GM13976 (cell line): ENCODE data around the gene FMO2.

Source experiments
- DNase-seq: peaks from one replicate; pipeline ENCODE4 v3.0.0; 2012; ENCODE audit warnings: low spot score
- CTCF ChIP-seq: IDR thresholded peaks from 2 replicates; pipeline ENCODE4 v1.5.1; 2012; ENCODE audit warnings: borderline replicate concordance, mild to moderate bottlenecking; ENCODE audit not compliant: insufficient read depth; ENCODE audit errors: extremely low read depth, missing control alignments, control extremely low read depth
- in situ Hi-C: fragments of 300-500 bp; cut with MboI; formaldehyde crosslinking; loops from one replicate; pipeline ENCODE4 v1.12.0; 2022; ENCODE audit warnings: low sequenced_read_pairs, mixed read lengths, inconsistent platforms; ENCODE audit not compliant: unreplicated experiment

Gene FMO2

DNA sequence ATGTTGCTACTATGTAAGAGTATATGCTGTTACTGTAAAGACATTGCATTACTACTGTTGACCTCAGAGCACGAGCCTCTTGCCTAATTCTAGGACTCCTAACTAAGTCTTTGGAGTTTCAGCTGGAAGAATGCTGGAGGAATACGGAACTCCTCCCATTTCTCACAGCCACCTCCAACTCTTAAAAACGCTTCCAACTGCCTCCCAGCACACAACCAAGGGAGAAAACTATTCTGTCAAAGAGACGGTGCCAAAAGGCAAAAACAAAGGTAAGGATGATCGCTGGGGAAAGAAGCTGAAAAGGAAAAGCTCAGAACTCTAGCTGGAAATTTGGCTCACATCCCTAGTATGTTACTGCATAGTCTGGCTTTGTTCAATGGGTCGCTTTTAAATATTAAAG, at the start of gene FMO2:
TSS of gene FMO2 (plus strand) at position 210 of the 400 bp plus-strand sequence. CDS start 414 bp downstream, outside the sequence.
- in situ Hi-C loops: no loop called here
- no peak for TF ChIP-seq CTCF
- no peak for DNase-seq

DNA sequence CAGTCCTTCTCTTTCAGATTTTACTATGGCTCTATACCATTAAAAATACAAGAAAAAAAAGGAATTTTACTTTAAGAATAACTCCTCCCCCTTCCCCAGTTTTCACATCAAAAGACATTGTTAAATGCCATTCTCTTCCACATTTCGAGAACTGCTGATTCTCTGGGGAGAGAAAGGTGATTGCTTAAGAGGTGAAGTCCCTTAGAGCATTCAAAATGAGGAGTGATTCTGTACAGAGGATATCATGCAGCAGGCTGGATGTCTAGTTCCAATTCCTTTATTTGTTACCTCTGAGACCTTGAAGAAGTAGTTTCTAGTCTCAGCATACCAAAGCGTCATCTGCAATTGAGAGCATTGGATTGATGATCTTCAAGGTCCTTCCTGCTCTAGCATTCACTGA, 47.5 kb upstream of the FMO2 start:
- no peak for TF ChIP-seq CTCF

DNA sequence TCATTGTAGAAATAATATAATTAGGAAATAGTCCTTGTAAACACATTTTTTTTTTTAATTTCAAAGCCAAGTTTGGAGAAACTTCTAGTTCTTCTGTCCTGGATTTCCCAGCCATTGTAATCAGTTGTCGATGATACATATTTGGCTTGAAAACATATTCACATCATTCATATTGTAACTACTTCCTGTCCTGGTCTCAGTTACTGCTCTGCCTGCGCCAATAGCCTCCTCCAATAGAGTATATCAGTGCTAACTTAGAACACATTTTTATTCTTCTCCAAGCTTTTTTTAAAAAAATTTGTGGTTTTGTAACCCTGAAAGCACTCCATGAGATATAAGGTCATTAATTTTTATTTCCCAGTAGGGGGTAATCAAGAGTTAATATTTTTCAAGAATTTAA, 46.1 kb upstream of the FMO2 start:
- in situ Hi-C loops: no loop called here
- DNase-seq: no peak
- no peak for TF ChIP-seq CTCF

More for the DNA sequence above, 47.5 kb upstream of the FMO2 start:
- no peak for DNase-seq
- in situ Hi-C loops: no loop called here

DNA sequence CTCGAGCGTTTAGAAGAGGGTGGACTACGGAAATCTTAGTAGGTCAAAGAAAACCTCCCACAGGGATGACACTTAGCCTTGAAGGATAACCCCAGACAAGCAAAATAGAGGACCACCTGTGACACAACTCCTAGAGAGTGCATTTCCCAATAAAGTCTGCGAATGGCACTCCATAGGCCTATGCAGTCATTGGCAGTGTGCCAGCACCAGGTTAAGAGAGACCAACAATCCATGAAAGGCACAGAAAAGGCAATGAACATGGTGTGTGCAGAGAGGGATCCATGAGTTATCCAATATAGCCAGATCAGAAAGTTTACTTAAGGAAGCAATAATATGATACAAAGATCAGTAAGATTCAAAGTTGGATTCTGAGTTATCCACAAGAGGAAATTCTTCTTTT, 45.2 kb upstream of the FMO2 start:
- DNase-seq: no peak
- TF ChIP-seq CTCF: no peak
- in situ Hi-C loops: no loop called here

GRCh38 chr1:171140401-171140800, 44.7 kb upstream of the FMO2 start:
- no peak for DNase-seq
- in situ Hi-C loops: no loop called here
- no peak for TF ChIP-seq CTCF

- DNase-seq: no peak
- no peak for TF ChIP-seq CTCF
- in situ Hi-C loops: no loop called here
Observed at GRCh38 chr1:171140956-171141687, 44.0 kb upstream of the FMO2 start.
